GM18873 (cell line): ENCODE results near the gene PAK1IP1.
"Not testable (repeated sequence)": the region's sequence is repeated elsewhere in the genome, so short reads cannot be mapped to it uniquely, and the experiment has no call there.

Source experiments
- ATAC-seq: cut with Tn5 transposase; IDR thresholded peaks from one replicate; pipeline ENCODE4 v1.9.1; 2021; ENCODE audit warnings: mild to moderate bottlenecking, moderate library complexity, moderate number of reproducible peaks; ENCODE audit not compliant: unreplicated experiment, low FRiP score

PAK1IP1 gene

GRCh38 chr6:10740061-10740460, 45.3 kb downstream of the PAK1IP1 start:
- ATAC-seq, result no peak

- not testable (repeated sequence) for ATAC-seq
Observed at GRCh38 chr6:10741643-10742042, 46.9 kb downstream of the PAK1IP1 start.

GRCh38 chr6:10742251-10742650, 47.5 kb downstream of the PAK1IP1 start:
- ATAC-seq, result no peak

DNA sequence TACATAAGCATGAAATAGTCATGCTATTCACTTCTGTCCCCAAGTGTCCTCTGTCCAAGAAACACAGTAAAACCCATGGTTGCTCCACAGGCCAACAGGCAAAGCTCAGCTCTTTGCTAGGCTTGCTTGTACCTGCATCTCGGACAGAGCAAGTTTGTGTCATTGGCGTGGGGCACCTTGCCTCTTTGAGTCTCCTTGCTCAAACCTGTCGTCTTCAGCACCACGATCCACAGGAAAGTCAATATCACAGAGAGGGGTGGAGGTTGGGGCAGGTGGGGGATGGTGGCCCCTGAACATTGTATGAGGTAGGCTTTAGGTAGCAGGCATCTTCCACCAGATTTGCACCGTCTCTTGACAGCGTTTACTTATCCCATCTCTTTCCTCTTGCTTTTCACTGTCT, 48.7 kb downstream of the PAK1IP1 start:
- no peak for ATAC-seq

DNA sequence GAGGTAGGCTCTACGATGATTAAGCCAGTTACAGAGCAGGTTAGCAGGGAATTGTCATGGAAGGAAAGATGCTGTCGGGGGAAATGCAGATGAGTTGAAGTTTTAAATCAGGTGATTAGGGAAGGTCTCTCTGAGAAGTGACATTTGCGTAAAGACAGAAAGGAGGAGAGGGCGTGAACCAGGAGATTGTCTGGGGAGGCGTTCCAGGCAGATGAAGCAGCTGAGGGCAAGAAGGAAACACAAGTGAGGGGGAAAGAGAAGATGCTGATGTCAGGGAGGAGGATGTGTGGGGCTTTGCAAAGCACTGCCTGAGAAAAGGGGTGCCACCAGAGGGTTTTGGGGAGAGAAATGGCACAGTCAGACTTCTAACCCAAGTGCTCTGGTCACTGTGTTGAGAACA, 50.3 kb downstream of the PAK1IP1 start:
- no peak for ATAC-seq

DNA sequence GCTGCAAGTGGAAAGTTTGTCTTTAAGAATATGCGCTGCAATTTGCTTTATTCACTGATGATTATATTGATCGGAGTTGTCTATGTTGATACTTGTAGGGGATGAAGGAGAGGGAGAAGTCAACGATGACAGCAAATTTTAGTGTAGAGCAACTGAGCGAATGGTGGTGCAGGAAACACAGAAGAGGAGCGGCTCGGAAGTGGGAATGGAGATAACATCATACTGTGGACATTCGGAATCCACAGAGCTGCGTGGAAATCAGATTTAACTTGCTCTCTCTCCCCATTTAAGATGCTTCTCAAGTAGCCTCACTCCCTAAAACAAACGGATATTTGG, 52.1 kb downstream of the PAK1IP1 start:
- ATAC-seq, result no peak

DNA sequence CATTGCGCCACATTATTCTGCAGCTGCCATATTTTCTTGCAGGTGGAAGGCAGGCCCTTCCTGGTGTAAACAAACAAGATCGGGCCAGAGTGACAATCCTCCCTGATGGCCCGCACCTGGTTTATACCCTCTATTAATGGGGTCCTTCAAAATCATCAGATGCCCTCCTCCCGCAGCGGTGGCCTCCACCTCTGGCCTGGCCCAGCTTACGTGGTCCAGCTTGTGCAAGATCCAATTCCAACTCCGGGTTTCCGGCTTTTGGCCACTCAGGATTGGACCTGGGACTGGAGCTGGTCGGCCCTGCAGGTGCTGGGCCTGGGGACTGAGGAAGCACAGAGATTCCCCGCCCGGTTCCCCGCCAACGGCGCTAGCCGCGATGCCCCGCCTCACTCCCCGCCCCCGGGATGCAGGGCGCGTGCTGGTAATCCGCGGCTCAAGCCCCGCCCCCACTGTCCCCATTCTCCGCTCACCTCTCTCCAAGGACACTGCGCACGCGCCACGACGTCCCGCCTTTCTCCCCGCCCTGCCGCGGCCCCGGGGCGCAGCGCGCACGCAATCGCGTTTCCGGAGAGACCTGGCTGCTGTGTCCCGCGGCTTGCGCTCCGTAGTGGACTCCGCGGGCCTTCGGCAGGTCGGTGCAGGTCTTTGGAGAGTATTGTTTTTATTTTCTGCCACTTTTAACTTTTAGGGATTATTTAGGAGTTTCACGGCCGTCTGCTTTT, 52.6 kb downstream of the PAK1IP1 start, which contains the start of gene TMEM14B:
Gene TMEM14B, plus strand, starts transcription at position 555 of the 722 bp plus-strand sequence. CDS start 1,441 bp downstream, outside the sequence.
- peak; percentile 88 for ATAC-seq

- ATAC-seq, result no peak
Observed at GRCh38 chr6:10749734-10750133, 55.0 kb downstream of the PAK1IP1 start.

- ATAC-seq, result not testable (repeated sequence)
Observed at GRCh38 chr6:10750568-10750967, 55.8 kb downstream of the PAK1IP1 start.

- ATAC-seq, result not testable (repeated sequence)
Observed at GRCh38 chr6:10751757-10752156, 57.0 kb downstream of the PAK1IP1 start.

GRCh38 chr6:10756085-10756484, 61.3 kb downstream of the PAK1IP1 start:
- no peak for ATAC-seq
